GM12878 (cell line): ENCODE data around the gene CAP2.

Experiments used
- DPF2 ChIP-seq: fragments of 450-650 bp; IDR thresholded peaks from 2 replicates; pipeline ENCODE4 v1.6.1; 2017; ENCODE audit warnings: mild to moderate bottlenecking
- GABPA ChIP-seq: IDR thresholded peaks from 2 replicates; pipeline ENCODE4 v1.6.1; 2014; ENCODE audit warnings: antibody characterized with exemption, low read depth, mild to moderate bottlenecking, inconsistent platforms
- JUNB ChIP-seq: IDR thresholded peaks from 2 replicates; pipeline ENCODE4 v1.6.1; 2016; ENCODE audit warnings: antibody characterized with exemption, mild to moderate bottlenecking
- POLR2AphosphoS5 ChIP-seq: IDR thresholded peaks from 2 replicates; pipeline ENCODE4 v1.6.1; 2011; ENCODE audit warnings: mild to moderate bottlenecking, low read length, inconsistent platforms
- SMAD1 ChIP-seq: fragments of 450-650 bp; IDR thresholded peaks from 2 replicates; pipeline ENCODE4 v1.6.1; 2018; ENCODE audit warnings: mild to moderate bottlenecking, low read depth; ENCODE audit not compliant: partially characterized antibody
- TF ChIP-seq, protein P1 (sequence below): IDR thresholded peaks from 2 replicates; pipeline ENCODE4 v1.6.1; 2011; ENCODE audit warnings: low read depth, low read length, improper control_type of control experiment, borderline replicate concordance

DNA sequence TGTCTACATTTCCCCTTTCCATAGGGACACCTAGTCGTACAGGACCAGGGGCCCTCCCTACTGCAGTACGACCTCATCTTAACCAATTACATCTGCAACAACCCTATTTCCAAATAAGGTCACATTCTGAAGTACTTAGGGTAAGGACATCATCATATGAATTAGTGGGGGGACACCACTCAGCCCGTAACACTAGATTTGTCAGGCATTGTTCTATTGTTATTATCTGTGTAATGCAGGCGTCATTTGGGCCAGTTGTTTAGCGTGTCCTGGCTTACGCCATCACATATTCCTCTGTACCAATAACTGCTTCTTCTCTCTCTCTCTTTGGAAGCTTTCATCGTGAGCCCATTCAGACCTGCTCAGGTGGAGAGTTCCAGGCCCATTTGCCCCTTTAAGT, 89.3 kb downstream of the CAP2 start:
- TF ChIP-seq, protein P1, sequence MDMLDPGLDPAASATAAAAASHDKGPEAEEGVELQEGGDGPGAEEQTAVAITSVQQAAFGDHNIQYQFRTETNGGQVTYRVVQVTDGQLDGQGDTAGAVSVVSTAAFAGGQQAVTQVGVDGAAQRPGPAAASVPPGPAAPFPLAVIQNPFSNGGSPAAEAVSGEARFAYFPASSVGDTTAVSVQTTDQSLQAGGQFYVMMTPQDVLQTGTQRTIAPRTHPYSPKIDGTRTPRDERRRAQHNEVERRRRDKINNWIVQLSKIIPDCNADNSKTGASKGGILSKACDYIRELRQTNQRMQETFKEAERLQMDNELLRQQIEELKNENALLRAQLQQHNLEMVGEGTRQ: no peak
- no peak for TF ChIP-seq SMAD1
- no peak for TF ChIP-seq JUNB
- no peak for TF ChIP-seq DPF2
- no peak for TF ChIP-seq POLR2AphosphoS5
- TF ChIP-seq GABPA: no peak
